ENCODE measurements around the gene CEP68.

Gene CEP68

GRCh38 chr2:65024149-65024829 is 31.9 kb upstream of the CEP68 start:
- H3K4me3 ChIP-seq (ENCODE audit: low read depth, low read length) = no peak overlapping the region
- no peak for DNase-seq (ENCODE audit: low read depth)
- TF ChIP-seq CTCF (IDR thresholded peaks at IDR 0.05; ENCODE audit: insufficient read depth, low read depth, low read length, missing control alignments) = no peak

- no peak for DNase-seq (ENCODE audit: low read depth)
- no peak for TF ChIP-seq CTCF (IDR thresholded peaks at IDR 0.05; ENCODE audit: insufficient read depth, low read depth, low read length, missing control alignments)
- no peak overlapping the region for H3K4me3 ChIP-seq (ENCODE audit: low read depth, low read length)
Measured at GRCh38 chr2:65025453-65026123, 30.6 kb upstream of the CEP68 start.

- no peak for TF ChIP-seq CTCF (IDR thresholded peaks at IDR 0.05; ENCODE audit: insufficient read depth, low read depth, low read length, missing control alignments)
- DNase-seq (ENCODE audit: low read depth) = no peak
- no peak overlapping the region for H3K4me3 ChIP-seq (ENCODE audit: low read depth, low read length)
Measured at GRCh38 chr2:65026154-65026553, 30.1 kb upstream of the CEP68 start.

- TF ChIP-seq CTCF (IDR thresholded peaks at IDR 0.05; ENCODE audit: insufficient read depth, low read depth, low read length, missing control alignments) = no peak
- no peak for DNase-seq (ENCODE audit: low read depth)
- H3K4me3 ChIP-seq (ENCODE audit: low read depth, low read length) = no peak overlapping the region
Measured at GRCh38 chr2:65026704-65027464, 29.3 kb upstream of the CEP68 start.

GRCh38 chr2:65027616-65028244 is 28.5 kb upstream of the CEP68 start:
- H3K4me3 ChIP-seq (ENCODE audit: low read depth, low read length) = no peak overlapping the region
- no peak for DNase-seq (ENCODE audit: low read depth)
- TF ChIP-seq CTCF (IDR thresholded peaks at IDR 0.05; ENCODE audit: insufficient read depth, low read depth, low read length, missing control alignments) = no peak

- peak overlapping the region; percentile 6 for H3K4me3 ChIP-seq (ENCODE audit: low read depth, low read length)
- TF ChIP-seq CTCF (IDR thresholded peaks at IDR 0.05; ENCODE audit: insufficient read depth, low read depth, low read length, missing control alignments) = no peak
- DNase-seq (ENCODE audit: low read depth) = peak; percentile 48
Measured at GRCh38 chr2:65030476-65031332, 25.5 kb upstream of the CEP68 start.

Data from GM12865 (cell line).